H9 (cell line): ENCODE measurements around the gene TPRG1. TPM values are rescaled to one million over a fixed set of nuclear protein-coding genes. Genes with fewer than 3 reads are reported as not detected.

ENCODE experiments used
- DNase-seq: peaks from one replicate; pipeline ENCODE4 v3.0.0-alpha.2; 2017
- H2AFZ ChIP-seq: one replicate; pipeline ENCODE4 v1.6.1; 2013; ENCODE audit warnings: mild to moderate bottlenecking, low read length, control low read depth, moderate library complexity
- H2AK5ac ChIP-seq: 2 replicates; pipeline ENCODE4 v1.6.1; 2013; ENCODE audit warnings: low read length, control low read depth, mixed read lengths; ENCODE audit not compliant: insufficient read length
- H2BK120ac ChIP-seq: one replicate; pipeline ENCODE4 v1.6.1; 2013; ENCODE audit warnings: low read depth, mild to moderate bottlenecking, low read length, control low read depth, inconsistent platforms; ENCODE audit not compliant: poor library complexity, severe bottlenecking
- H2BK12ac ChIP-seq: 2 replicates; pipeline ENCODE4 v1.6.1; 2013; ENCODE audit warnings: low read length, control low read depth, mixed read lengths, low read depth; ENCODE audit not compliant: insufficient read length
- H2BK15ac ChIP-seq: 2 replicates; pipeline ENCODE4 v1.6.1; 2013; ENCODE audit warnings: low read depth, low read length, control low read depth
- H2BK20ac ChIP-seq: one replicate; pipeline ENCODE4 v1.6.1; 2013; ENCODE audit warnings: low read depth, mild to moderate bottlenecking, low read length, control low read depth, inconsistent platforms; ENCODE audit not compliant: poor library complexity, severe bottlenecking
- H2BK5ac ChIP-seq: 2 replicates; pipeline ENCODE4 v1.6.1; 2013; ENCODE audit warnings: low read length, control low read depth, mixed read lengths; ENCODE audit not compliant: insufficient read length
- H3K14ac ChIP-seq: 2 replicates; pipeline ENCODE4 v1.6.1; 2013; ENCODE audit warnings: low read length, control low read depth; ENCODE audit not compliant: insufficient read depth
- H3K18ac ChIP-seq: 2 replicates; pipeline ENCODE4 v1.6.1; 2013; ENCODE audit warnings: low read depth, mild to moderate bottlenecking, mixed read lengths, low read length, control low read depth; ENCODE audit not compliant: insufficient read length
- H3K23ac ChIP-seq: 2 replicates; pipeline ENCODE4 v1.6.1; 2013; ENCODE audit warnings: low read length, control low read depth, mixed read lengths, low read depth; ENCODE audit not compliant: insufficient read length
- H3K23me2 ChIP-seq: 2 replicates; pipeline ENCODE4 v1.6.1; 2013; ENCODE audit warnings: low read depth, mild to moderate bottlenecking, mixed read lengths, low read length, control low read depth; ENCODE audit not compliant: insufficient read length, poor library complexity, severe bottlenecking
- H3K27ac ChIP-seq: 2 replicates; pipeline ENCODE4 v1.5.1; 2013; ENCODE audit warnings: low read length, control low read depth, mixed read lengths, low read depth; ENCODE audit not compliant: insufficient read length
- H3K27me3 ChIP-seq: 2 replicates; pipeline ENCODE4 v1.6.1; 2013; ENCODE audit warnings: low read length, control low read depth, inconsistent platforms; ENCODE audit not compliant: insufficient read depth
- H3K4ac ChIP-seq: 2 replicates; pipeline ENCODE4 v1.6.1; 2013; ENCODE audit warnings: low read depth, mild to moderate bottlenecking, control low read depth, inconsistent platforms, low read length, moderate library complexity
- H3K4me1 ChIP-seq: 2 replicates; pipeline ENCODE4 v1.6.1; 2013; ENCODE audit warnings: low read length, control low read depth, inconsistent platforms; ENCODE audit not compliant: insufficient read depth
- H3K4me2 ChIP-seq: 2 replicates; pipeline ENCODE4 v1.6.1; 2013; ENCODE audit warnings: low read length, control low read depth, mixed read lengths; ENCODE audit not compliant: insufficient read length, insufficient read depth
- H3K56ac ChIP-seq: 2 replicates; pipeline ENCODE4 v1.6.1; 2013; ENCODE audit warnings: low read depth, mild to moderate bottlenecking, mixed read lengths, low read length, control low read depth; ENCODE audit not compliant: insufficient read length
- H3K79me1 ChIP-seq: 2 replicates; pipeline ENCODE4 v1.6.1; 2013; ENCODE audit warnings: low read depth, mild to moderate bottlenecking, moderate library complexity, low read length, control low read depth, inconsistent platforms; ENCODE audit not compliant: insufficient read depth, poor library complexity, severe bottlenecking
- H3K79me2 ChIP-seq: 2 replicates; pipeline ENCODE4 v1.6.1; 2013; ENCODE audit warnings: low read length, control low read depth, inconsistent platforms; ENCODE audit not compliant: insufficient read depth
- H3K9ac ChIP-seq: 2 replicates; pipeline ENCODE4 v1.6.1; 2013; ENCODE audit warnings: low read length, control low read depth, mixed read lengths; ENCODE audit not compliant: insufficient read length; ENCODE audit errors: extremely low read depth
- H3K9me3 ChIP-seq: one replicate; pipeline ENCODE4 v1.6.1; 2013; ENCODE audit warnings: low read depth, low read length, inconsistent platforms; ENCODE audit not compliant: control insufficient read depth
- H3T11ph ChIP-seq: one replicate; pipeline ENCODE4 v1.6.1; 2013; ENCODE audit warnings: mild to moderate bottlenecking, low read length, control low read depth, inconsistent platforms
- H4K20me1 ChIP-seq: one replicate; pipeline ENCODE4 v1.6.1; 2013; ENCODE audit not compliant: control insufficient read depth, insufficient read length, insufficient read depth
- H4K5ac ChIP-seq: 2 replicates; pipeline ENCODE4 v1.6.1; 2013; ENCODE audit warnings: low read depth, mild to moderate bottlenecking, mixed read lengths, low read length, control low read depth; ENCODE audit not compliant: insufficient read length
- H4K8ac ChIP-seq: replicated peaks from 2 replicates; pipeline ENCODE4 v1.6.1; 2013; ENCODE audit warnings: low read length, control low read depth, mixed read lengths, low read depth; ENCODE audit not compliant: insufficient read length
- H4K91ac ChIP-seq: 2 replicates; pipeline ENCODE4 v1.6.1; 2013; ENCODE audit warnings: low read depth, mild to moderate bottlenecking, moderate library complexity, mixed read lengths, low read length, control low read depth; ENCODE audit not compliant: insufficient read length
- H3K27ac Mint-ChIP-seq, 3 experiments: 2 replicates in 2 of 3; 3 replicates in 1 of 3; pipeline ENCODE4 v1.8.0; 2020 to 2021; ENCODE audit warnings: mixed read lengths in 3 of 3, mild to moderate bottlenecking in 1 of 3, moderate library complexity in 1 of 3
- H3K27me3 Mint-ChIP-seq: 2 replicates; pipeline ENCODE4 v1.8.0; 2021; ENCODE audit warnings: low read depth, mild to moderate bottlenecking, moderate library complexity, mixed read lengths
- H3K36me3 Mint-ChIP-seq, 3 experiments: 2 replicates in 2 of 3; 3 replicates in 1 of 3; pipeline ENCODE4 v1.8.0; 2020 to 2021; ENCODE audit warnings: low read depth in 3 of 3, mixed read lengths in 3 of 3; ENCODE audit not compliant: insufficient read depth in 1 of 3
- H3K4me1 Mint-ChIP-seq, 2 experiments: 2 replicates each; pipeline ENCODE4 v1.8.0; 2020; ENCODE audit warnings: mixed read lengths in 2 of 2
- H3K4me3 Mint-ChIP-seq, 2 experiments: 2 replicates in 1 of 2; 3 replicates in 1 of 2; pipeline ENCODE4 v1.8.0; 2020 to 2021; ENCODE audit warnings: mild to moderate bottlenecking in 2 of 2, mixed read lengths in 2 of 2, moderate library complexity in 1 of 2
- H3K9me3 Mint-ChIP-seq, 2 experiments: 2 replicates in 1 of 2; 3 replicates in 1 of 2; pipeline ENCODE4 v1.8.0; 2020; ENCODE audit warnings: mild to moderate bottlenecking in 2 of 2, mixed read lengths in 2 of 2, moderate library complexity in 1 of 2
- CTCF ChIP-seq: fragments of 200-600 bp; sonication (generic); conservative IDR thresholded peaks from 3 replicates; pipeline ENCODE4 v1.8.0; 2021; ENCODE audit warnings: antibody characterized with exemption, mild to moderate bottlenecking
- WGBS: extraction: QIAGEN DNeasy Blood & Tissue Kit; methylation state at CpG from one replicate; pipeline ENCODE4 v1.1.7; 2013; ENCODE audit warnings: missing lambda C conversion rate, low lambda C conversion rate, mixed read lengths; ENCODE audit not compliant: insufficient read length; ENCODE audit errors: extremely low coverage; 5-methylcytosine and 5-hydroxymethylcytosine counted together
- total RNA-seq: library from RNA; stranded (reverse); gene quantifications from 2 replicates; pipeline ENCODE4 v1.2.1, GENCODE V29; 2021

The TPRG1 gene
- total RNA-seq, 1 experiment from 2014 or later = 0.66 TPM

GRCh38 chr3:189139611-189139940 is 32.2 kb upstream of the TPRG1 start:
- Histone ChIP-seq H3K27me3 (no peaks in the 10 kb centered on the region), H2BK5ac (no peak overlapping the region), H3K9ac (no peak overlapping the region), H3K14ac (no peak overlapping the region), H3K56ac (no peak overlapping the region), H3K79me2 (no peaks in the 10 kb centered on the region), H3K23me2 (no peaks in the 10 kb centered on the region), H4K20me1 (no peaks in the 10 kb centered on the region), H2BK12ac (no peak overlapping the region), H4K5ac (no peak overlapping the region), H4K91ac (no peak overlapping the region), H3K4me1 (peaks cover 2% of the 10 kb centered on the region; the same call in 1 of the 2 replicates), H2BK20ac (no peak overlapping the region), H3K27ac (no peak overlapping the region), H3K9me3 (no peaks in the 10 kb centered on the region), H3K18ac (no peak overlapping the region), H4K8ac (no peak overlapping the region), H3T11ph (no peak overlapping the region), H2AK5ac (no peak overlapping the region), H3K79me1 (no peaks in the 10 kb centered on the region), H3K23ac (no peak overlapping the region), H3K4ac (no peak overlapping the region), H2BK15ac (no peak overlapping the region), H2AFZ (no peak overlapping the region), H2BK120ac (no peak overlapping the region), H3K4me2 (no peak overlapping the region)
- WGBS = no CpG with 5 or more reads among the region's 6 CpGs
- Mint-ChIP-seq H3K9me3 (no peaks in the 10 kb centered on the region), H3K36me3 (no peaks in the 10 kb centered on the region), H3K4me3 (no peak overlapping the region), H3K27me3 (no peaks in the 10 kb centered on the region; the same call in 1 of the 2 replicates), H3K4me1 (peaks cover 0 to 5% of the 10 kb centered on the region in 2 experiments; a peak in 3 of 4 replicates), H3K27ac (no peak overlapping the region)
- no peak for DNase-seq
- no peak for TF ChIP-seq CTCF
